Measurements from ENCODE around the gene COMTD1.

The COMTD1 gene

DNA sequence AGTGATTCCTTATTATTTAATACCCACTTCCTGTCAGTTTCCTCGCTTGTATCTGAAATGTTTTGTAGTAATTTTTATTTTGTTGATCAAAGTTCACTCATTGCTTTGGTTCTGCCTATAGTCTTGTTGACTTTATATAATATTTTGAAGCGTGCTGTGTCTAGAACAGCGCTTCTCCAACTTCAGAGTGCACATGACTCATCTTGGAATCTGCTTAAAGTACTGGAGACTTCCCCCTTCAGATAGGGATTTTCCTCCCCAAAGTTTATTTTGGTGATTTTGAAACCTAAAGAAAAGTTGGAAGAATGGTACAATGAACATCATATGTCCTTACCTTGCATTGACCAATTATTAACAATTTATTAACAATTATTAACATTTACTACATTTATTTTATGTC, 5.8 kb downstream of the COMTD1 start:
- no peaks in the 10 kb centered on the region for H3K9me3 ChIP-seq (ENCODE audit: control insufficient read depth, insufficient read depth, low read depth, low read length)
- ChIA-PET CTCF (interaction anchor here (0.6 to 3.4 kb wide), 12 partner anchors 10 to 116 kb away, joined by 3 to 28 read pairs (median 4); no protein-coding TSS in a partner anchor), POLR2A (interaction anchor here (0.6 to 1.5 kb wide), 5 partner anchors 14 to 1026 kb away, joined by 3 to 6 read pairs (median 4); partner anchors contain the start of gene VDAC2)
- H3K4me3 ChIP-seq (ENCODE audit: low read depth, low read length) = no peak overlapping the region
- no peak overlapping the region for H3K27ac ChIP-seq (ENCODE audit: extremely low read depth, low read depth, low read length)
- TF ChIP-seq SETDB1 (IDR thresholded peaks at IDR 0.05; ENCODE audit: insufficient read length, low read length) = no peak
- no peak for TF ChIP-seq ZNF335 (tag by site-specific recombination; conservative IDR thresholded peaks at IDR 0.05)
- TF ChIP-seq ZNF658 (tag by site-specific recombination; IDR thresholded peaks at IDR 0.05) = no peak
- TF ChIP-seq, protein P1, sequence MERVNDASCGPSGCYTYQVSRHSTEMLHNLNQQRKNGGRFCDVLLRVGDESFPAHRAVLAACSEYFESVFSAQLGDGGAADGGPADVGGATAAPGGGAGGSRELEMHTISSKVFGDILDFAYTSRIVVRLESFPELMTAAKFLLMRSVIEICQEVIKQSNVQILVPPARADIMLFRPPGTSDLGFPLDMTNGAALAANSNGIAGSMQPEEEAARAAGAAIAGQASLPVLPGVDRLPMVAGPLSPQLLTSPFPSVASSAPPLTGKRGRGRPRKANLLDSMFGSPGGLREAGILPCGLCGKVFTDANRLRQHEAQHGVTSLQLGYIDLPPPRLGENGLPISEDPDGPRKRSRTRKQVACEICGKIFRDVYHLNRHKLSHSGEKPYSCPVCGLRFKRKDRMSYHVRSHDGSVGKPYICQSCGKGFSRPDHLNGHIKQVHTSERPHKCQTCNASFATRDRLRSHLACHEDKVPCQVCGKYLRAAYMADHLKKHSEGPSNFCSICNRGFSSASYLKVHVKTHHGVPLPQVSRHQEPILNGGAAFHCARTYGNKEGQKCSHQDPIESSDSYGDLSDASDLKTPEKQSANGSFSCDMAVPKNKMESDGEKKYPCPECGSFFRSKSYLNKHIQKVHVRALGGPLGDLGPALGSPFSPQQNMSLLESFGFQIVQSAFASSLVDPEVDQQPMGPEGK (tag by site-specific recombination; IDR thresholded peaks at IDR 0.05) = no peak
- TF ChIP-seq, protein P2, sequence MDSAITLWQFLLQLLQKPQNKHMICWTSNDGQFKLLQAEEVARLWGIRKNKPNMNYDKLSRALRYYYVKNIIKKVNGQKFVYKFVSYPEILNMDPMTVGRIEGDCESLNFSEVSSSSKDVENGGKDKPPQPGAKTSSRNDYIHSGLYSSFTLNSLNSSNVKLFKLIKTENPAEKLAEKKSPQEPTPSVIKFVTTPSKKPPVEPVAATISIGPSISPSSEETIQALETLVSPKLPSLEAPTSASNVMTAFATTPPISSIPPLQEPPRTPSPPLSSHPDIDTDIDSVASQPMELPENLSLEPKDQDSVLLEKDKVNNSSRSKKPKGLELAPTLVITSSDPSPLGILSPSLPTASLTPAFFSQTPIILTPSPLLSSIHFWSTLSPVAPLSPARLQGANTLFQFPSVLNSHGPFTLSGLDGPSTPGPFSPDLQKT (IDR thresholded peaks at IDR 0.05; ENCODE audit: borderline replicate concordance, low read depth, low read length) = no peak
- no peak for TF ChIP-seq ZNF350 (tag by site-specific recombination; IDR thresholded peaks at IDR 0.05)
- TF ChIP-seq, protein P3, sequence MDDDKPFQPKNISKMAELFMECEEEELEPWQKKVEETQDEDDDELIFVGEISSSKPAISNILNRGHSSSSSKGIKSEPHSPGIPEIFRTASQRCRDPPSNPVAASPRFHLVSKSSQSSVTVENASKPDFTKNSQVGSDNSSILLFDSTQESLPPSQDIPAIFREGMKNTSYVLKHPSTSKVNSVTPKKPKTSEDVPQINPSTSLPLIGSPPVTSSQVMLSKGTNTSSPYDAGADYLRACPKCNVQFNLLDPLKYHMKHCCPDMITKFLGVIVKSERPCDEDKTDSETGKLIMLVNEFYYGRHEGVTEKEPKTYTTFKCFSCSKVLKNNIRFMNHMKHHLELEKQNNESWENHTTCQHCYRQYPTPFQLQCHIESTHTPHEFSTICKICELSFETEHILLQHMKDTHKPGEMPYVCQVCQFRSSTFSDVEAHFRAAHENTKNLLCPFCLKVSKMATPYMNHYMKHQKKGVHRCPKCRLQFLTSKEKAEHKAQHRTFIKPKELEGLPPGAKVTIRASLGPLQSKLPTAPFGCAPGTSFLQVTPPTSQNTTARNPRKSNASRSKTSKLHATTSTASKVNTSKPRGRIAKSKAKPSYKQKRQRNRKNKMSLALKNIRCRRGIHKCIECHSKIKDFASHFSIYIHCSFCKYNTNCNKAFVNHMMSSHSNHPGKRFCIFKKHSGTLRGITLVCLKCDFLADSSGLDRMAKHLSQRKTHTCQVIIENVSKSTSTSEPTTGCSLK (tag by site-specific recombination; IDR thresholded peaks at IDR 0.05) = no peak
- no peak for TF ChIP-seq ZNF626 (tag by site-specific recombination; IDR thresholded peaks at IDR 0.05)
- no peak for TF ChIP-seq ZNF677 (tag by site-specific recombination; IDR thresholded peaks at IDR 0.05)
- TF ChIP-seq KLF10 (tag by site-specific recombination; IDR thresholded peaks at IDR 0.05) = no peak
- TF ChIP-seq ZFHX2 (tag by site-specific recombination; conservative IDR thresholded peaks at IDR 0.05) = no peak
- no peak for TF ChIP-seq ZBTB20 (tag by site-specific recombination; IDR thresholded peaks at IDR 0.05)
- TF ChIP-seq TCF7L2 (IDR thresholded peaks at IDR 0.05; ENCODE audit: borderline replicate concordance, low read depth, low read length) = no peak
- TF ChIP-seq ZXDB (tag by site-specific recombination; IDR thresholded peaks at IDR 0.05) = no peak
- no peak for TF ChIP-seq ZNF544 (tag by site-specific recombination; IDR thresholded peaks at IDR 0.05)
- TF ChIP-seq, protein P4, sequence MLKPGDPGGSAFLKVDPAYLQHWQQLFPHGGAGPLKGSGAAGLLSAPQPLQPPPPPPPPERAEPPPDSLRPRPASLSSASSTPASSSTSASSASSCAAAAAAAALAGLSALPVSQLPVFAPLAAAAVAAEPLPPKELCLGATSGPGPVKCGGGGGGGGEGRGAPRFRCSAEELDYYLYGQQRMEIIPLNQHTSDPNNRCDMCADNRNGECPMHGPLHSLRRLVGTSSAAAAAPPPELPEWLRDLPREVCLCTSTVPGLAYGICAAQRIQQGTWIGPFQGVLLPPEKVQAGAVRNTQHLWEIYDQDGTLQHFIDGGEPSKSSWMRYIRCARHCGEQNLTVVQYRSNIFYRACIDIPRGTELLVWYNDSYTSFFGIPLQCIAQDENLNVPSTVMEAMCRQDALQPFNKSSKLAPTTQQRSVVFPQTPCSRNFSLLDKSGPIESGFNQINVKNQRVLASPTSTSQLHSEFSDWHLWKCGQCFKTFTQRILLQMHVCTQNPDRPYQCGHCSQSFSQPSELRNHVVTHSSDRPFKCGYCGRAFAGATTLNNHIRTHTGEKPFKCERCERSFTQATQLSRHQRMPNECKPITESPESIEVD (tag by site-specific recombination; IDR thresholded peaks at IDR 0.05) = no peak
- no peak for TF ChIP-seq ZNF223 (tag by site-specific recombination; IDR thresholded peaks at IDR 0.05)
- TF ChIP-seq, protein P5, sequence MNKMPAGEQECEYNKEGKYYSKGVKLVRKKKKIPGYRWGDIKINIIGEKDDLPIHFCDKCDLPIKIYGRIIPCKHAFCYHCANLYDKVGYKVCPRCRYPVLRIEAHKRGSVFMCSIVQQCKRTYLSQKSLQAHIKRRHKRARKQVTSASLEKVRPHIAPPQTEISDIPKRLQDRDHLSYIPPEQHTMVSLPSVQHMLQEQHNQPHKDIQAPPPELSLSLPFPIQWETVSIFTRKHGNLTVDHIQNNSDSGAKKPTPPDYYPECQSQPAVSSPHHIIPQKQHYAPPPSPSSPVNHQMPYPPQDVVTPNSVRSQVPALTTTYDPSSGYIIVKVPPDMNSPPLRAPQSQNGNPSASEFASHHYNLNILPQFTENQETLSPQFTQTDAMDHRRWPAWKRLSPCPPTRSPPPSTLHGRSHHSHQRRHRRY (tag by site-specific recombination; IDR thresholded peaks at IDR 0.05) = no peak
- TF ChIP-seq ZNF112 (tag by site-specific recombination; IDR thresholded peaks at IDR 0.05) = no peak
- no peak for TF ChIP-seq ZNF24 (tag by site-specific recombination; IDR thresholded peaks at IDR 0.05)
- H3K36me3 ChIP-seq (ENCODE audit: control insufficient read depth in 2 of 2, insufficient read depth in 1 of 2, low read length in 2 of 2) = peaks cover 16 to 81% of the 10 kb centered on the region in 2 experiments
- peaks cover 9% of the 10 kb centered on the region for H3K4me1 ChIP-seq (ENCODE audit: control insufficient read depth, insufficient read depth, low read length)

All from HEK293 (cell line).